Measurements from ENCODE around the gene MRPL12. TPM values are rescaled to one million over a fixed set of nuclear protein-coding genes. Genes with fewer than 3 reads are reported as not detected.

The MRPL12 gene
- total and polyA plus RNA-seq, 9 of the 15 experiments (the other 6 are each of a cell fraction or from before 2014, with no cell fraction given): 0.94 to 338 (median 100) TPM

DNA sequence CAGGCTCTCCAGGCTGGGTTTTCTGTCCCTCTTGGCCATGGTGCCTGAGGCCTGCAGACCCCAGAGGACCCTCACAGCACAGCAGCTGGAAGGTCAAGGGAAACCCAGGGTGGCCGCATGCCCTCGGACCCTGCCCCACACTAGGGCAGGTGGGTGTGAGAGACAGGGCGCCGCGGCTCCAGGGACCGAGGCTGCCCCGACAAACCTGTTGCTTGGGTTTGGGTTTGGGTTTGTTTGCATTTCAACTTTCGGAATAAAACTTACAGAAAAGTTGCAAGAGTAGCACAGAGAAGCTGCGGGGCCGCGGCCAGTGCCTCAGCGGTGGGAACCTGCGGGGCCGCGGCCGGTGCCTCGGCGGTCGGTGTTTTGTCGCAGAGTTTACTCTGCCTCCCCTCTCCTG lies 11.6 kb upstream of the MRPL12 start:
- Histone ChIP-seq H3K9me3 (replicated peaks; ENCODE audit: control insufficient read depth, insufficient read depth, low read depth, low read length) (no peaks in the 10 kb centered on the region), H3K9ac (ENCODE audit: insufficient read depth in 1 of 2, low read depth in 2 of 2, low read length in 2 of 2) (no peak overlapping the region), H3K9me1 (ENCODE audit: control insufficient read depth, insufficient read depth, low read length) (peaks cover 3% of the 10 kb centered on the region), H3K79me2 (ENCODE audit: control insufficient read depth, insufficient read depth, low read length) (peaks cover 7% of the 10 kb centered on the region; the same call in 1 of the 3 replicates), H3K4me2 (ENCODE audit: insufficient read depth, low read length) (no peak overlapping the region), H3K4me1 (replicated peaks in 1 of 2; ENCODE audit: control insufficient read depth in 2 of 2, insufficient read depth in 2 of 2, low read length in 2 of 2) (peaks cover 0 to 64% of the 10 kb centered on the region in 2 experiments; a peak in 2 of 5 replicates), H2AFZ (ENCODE audit: low read depth, low read length) (no peak overlapping the region), H3K27me3 (ENCODE audit: control insufficient read depth in 2 of 2, insufficient read depth in 2 of 2, low read length in 2 of 2) (no peaks in the 10 kb centered on the region), H3K27ac (ENCODE audit: extremely low read depth, low read depth, low read length) (no peak overlapping the region), H3K4me3 (no peak overlapping the region), H3K36me3 (ENCODE audit: control insufficient read depth, insufficient read depth, low read length) (peaks cover 100% of the 10 kb centered on the region; the same call in 2 of the 3 replicates), H4K20me1 (replicated peaks; ENCODE audit: control insufficient read depth, insufficient read depth, low read length) (peaks cover 9% of the 10 kb centered on the region; the same call in 1 of the 2 replicates)
- FAIRE-seq: no peak
- in situ Hi-C loops (cut with MboI) (no loop called here), intact Hi-C loops (cut with micrococcal nuclease) (no loop called here)
- no TSS peak for BruUV-seq (replicated peaks)
- TF ChIP-seq POLR2B (IDR thresholded peaks at IDR 0.05; ENCODE audit: low read depth, partially characterized antibody): no peak
- TF ChIP-seq, protein P1, sequence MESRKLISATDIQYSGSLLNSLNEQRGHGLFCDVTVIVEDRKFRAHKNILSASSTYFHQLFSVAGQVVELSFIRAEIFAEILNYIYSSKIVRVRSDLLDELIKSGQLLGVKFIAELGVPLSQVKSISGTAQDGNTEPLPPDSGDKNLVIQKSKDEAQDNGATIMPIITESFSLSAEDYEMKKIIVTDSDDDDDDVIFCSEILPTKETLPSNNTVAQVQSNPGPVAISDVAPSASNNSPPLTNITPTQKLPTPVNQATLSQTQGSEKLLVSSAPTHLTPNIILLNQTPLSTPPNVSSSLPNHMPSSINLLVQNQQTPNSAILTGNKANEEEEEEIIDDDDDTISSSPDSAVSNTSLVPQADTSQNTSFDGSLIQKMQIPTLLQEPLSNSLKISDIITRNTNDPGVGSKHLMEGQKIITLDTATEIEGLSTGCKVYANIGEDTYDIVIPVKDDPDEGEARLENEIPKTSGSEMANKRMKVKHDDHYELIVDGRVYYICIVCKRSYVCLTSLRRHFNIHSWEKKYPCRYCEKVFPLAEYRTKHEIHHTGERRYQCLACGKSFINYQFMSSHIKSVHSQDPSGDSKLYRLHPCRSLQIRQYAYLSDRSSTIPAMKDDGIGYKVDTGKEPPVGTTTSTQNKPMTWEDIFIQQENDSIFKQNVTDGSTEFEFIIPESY (CRISPR knock-in tag; IDR thresholded peaks at IDR 0.05): peak; percentile 43; the same call in 1 of the 2 replicates
- no peak for DNase-seq (ENCODE audit: extremely low read depth in 1 of 4, low spot score in 3 of 4)
- ATAC-seq: no peak
- WGBS (ENCODE audit: insufficient coverage, low coverage, missing lambda C conversion rate): 96% methylated on average over 20 of the region's 20 CpGs
- POLR2A ChIA-PET: interaction anchor here (0.6 to 4.7 kb wide), 5 partner anchors 8 to 167 kb away, joined by 3 to 41 read pairs (median 4); partner anchors contain the start of gene MRPL12
- CTCF ChIA-PET (ENCODE audit: low intra/inter-chr PET ratio): no interaction called here
